Retinal pigment epithelial cell (primary cell): ENCODE measurements around the gene LRPAP1.

Experiments
- DNase-seq: peaks from one replicate; pipeline ENCODE4 v3.0.0-alpha.2; 2010; ENCODE audit warnings: low read depth
- H3K4me3 ChIP-seq: 2 replicates; pipeline ENCODE4 v1.5.1; 2011; ENCODE audit warnings: mild to moderate bottlenecking, low read length, control low read depth, moderate library complexity
- TF ChIP-seq, protein P1 (sequence below): conservative IDR thresholded peaks from 2 replicates; pipeline ENCODE4 v1.5.1; 2011; ENCODE audit warnings: low read depth, low read length, control low read depth, inconsistent platforms

LRPAP1 gene

DNA sequence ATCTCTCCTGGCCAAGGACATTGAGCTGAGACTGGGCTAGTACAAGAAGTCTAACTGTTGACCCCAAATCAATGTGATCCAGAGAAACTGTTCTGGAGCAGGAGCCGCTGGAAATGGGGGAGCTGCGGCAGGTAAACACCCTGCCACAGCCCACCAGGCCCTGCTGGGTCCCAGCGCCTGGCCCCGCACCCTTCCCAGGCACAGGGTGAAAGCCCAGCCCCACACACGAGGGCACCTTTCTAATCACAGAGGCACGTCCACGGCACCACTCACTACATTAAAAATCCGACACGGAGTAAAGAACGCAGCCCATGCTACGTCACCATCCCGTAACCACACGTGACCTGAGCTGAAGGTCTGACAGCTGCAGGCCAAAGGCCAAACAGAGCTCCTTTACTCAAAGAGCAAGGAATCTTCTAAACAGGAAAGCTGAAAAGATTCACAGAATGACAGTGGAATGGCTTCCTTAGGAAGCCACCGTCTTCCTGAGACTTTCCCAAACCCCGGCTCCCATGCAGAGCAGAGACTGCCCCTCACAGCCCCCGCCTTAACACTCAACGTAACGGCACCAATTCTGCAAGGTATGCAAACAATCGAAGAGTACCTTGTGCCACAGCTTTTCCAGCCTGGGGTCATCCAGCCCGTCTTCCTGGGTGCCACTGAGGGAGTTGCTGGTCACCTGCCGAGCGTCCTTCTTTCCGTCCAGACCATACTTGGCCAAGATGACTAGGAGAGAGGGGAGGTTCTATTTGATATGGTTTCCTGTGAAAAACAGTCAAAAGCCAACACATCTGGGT, 12.6 kb downstream of the LRPAP1 start:
- DNase-seq = no peak
- TF ChIP-seq, protein P1, sequence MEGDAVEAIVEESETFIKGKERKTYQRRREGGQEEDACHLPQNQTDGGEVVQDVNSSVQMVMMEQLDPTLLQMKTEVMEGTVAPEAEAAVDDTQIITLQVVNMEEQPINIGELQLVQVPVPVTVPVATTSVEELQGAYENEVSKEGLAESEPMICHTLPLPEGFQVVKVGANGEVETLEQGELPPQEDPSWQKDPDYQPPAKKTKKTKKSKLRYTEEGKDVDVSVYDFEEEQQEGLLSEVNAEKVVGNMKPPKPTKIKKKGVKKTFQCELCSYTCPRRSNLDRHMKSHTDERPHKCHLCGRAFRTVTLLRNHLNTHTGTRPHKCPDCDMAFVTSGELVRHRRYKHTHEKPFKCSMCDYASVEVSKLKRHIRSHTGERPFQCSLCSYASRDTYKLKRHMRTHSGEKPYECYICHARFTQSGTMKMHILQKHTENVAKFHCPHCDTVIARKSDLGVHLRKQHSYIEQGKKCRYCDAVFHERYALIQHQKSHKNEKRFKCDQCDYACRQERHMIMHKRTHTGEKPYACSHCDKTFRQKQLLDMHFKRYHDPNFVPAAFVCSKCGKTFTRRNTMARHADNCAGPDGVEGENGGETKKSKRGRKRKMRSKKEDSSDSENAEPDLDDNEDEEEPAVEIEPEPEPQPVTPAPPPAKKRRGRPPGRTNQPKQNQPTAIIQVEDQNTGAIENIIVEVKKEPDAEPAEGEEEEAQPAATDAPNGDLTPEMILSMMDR = no peak

DNA sequence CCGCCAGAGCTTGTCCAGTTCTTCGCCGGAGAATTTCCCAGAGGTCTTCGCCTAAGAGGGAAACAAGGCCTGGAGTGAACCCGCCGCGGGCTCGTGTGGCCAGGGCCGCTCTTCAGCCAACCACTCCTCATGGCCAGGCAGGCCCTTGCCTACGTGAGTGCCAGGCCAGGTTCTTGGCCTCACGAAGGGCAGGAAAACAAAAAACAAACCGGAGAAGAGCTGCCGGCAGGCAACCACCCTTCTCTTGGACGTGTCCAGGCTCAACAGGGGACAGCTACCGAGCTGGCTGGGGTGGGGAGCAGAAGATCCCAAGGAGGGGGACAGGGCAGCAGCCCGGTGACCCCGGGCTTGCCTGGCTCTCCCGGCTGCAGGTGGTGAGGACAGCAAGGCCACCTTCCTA, 13.3 kb downstream of the LRPAP1 start:
- TF ChIP-seq, protein P1 = no peak
- no peak for DNase-seq
- no peak overlapping the region for H3K4me3 ChIP-seq

More for the DNA sequence above, 12.6 kb downstream of the LRPAP1 start:
- no peak overlapping the region for H3K4me3 ChIP-seq

DNA sequence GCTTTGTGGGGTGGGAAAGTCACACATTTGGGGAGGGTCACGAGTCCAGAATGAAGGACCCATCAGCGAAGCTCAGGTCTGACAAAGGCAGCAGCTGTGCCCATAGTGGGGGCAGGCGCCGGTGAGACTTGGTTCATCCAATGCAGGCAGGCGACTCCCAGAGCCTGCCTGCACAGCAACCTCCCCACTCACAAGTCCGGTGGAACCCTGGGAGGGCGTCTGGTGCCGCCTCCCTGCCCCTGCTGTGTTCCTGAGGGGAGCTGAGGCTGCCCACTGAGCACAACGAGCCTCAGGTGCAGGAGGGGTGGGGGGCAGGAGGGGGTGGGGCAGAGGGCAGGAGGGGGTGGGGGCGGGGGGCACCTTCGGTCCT, 13.7 kb downstream of the LRPAP1 start:
- no peak overlapping the region for H3K4me3 ChIP-seq
- DNase-seq = no peak
- TF ChIP-seq, protein P1 = no peak

DNA sequence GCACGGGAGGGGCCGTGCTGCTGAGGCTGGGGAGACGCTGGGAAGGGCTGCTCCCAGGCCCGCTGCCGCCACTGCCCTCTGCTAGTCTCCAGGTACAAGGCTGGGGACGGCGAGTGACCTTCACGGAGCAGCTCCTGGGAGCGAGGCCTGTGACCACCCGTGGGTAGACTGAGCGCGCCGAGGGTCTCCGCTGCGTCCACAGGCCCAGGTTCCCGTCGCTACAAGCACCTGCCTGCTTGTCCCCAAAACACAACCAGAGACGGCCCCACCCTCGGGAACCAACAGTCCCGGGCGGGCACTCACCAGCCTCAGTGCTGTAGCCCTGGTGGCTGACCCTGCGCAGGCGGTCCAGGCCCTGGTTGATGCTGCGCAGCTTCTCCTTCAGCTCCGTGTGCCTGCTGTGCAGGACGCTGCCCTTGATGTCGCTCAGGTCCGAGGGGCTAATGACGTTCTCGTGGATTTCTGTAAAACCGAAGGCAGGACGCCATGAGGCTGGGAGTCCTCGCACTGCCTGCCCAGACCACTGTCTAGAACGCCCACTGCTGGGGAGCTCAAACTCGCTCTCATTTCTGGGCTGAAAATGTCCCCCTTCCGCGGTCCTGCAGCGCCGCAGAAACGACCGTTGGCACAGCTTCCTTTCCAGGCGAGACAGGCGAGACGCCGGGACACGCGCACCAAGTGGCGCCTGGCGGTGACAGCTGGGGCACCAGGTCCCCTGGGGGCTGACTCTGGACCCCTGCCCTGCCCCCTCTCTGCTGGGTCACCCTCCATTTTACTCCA, 14.3 kb downstream of the LRPAP1 start:
- no peak for DNase-seq
- TF ChIP-seq, protein P1 = no peak
- no peak overlapping the region for H3K4me3 ChIP-seq

DNA sequence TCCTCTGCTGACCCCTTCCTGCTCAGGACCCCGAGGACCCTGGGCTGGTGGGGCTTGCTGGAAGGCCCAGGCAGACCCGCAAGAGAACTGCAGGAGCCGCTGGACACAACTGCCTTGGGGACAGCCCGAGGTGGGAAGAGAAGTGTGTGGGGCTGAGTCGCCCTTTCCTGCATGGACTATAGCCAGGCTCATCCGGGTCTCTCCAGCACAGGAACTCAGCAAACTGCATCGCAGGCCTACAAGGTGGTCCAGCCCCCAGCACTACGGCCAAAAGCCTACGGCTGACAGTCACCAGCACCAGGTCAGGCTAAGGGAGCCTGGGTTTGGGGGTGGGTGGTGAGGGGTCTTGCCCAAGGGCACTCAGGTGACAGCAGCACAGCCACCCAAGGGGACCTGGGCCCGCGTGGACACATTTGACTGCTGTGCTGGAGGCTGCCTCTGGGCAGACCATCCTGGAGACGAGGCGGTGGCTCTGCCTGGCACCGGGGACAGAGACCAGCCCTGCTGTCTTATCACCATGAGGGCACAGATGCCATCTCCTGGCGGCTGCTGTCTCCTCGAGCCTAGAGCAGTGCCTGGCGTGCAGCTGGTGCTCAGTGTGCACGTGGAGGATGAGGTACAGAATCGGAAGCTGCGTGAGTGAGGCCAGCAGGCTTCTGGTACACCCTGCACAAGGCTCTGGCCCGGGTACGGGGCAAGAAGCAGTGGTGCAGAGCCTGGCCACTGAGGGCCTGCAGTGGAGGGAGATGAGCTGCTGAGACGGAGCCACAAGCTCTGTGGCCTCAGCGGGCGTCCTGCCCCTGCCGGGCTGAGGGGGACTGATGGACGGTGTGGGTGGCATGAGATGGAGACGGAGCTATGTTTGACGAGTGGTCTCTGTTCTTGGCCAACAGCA, 15.1 kb downstream of the LRPAP1 start:
- H3K4me3 ChIP-seq = no peak overlapping the region

DNA sequence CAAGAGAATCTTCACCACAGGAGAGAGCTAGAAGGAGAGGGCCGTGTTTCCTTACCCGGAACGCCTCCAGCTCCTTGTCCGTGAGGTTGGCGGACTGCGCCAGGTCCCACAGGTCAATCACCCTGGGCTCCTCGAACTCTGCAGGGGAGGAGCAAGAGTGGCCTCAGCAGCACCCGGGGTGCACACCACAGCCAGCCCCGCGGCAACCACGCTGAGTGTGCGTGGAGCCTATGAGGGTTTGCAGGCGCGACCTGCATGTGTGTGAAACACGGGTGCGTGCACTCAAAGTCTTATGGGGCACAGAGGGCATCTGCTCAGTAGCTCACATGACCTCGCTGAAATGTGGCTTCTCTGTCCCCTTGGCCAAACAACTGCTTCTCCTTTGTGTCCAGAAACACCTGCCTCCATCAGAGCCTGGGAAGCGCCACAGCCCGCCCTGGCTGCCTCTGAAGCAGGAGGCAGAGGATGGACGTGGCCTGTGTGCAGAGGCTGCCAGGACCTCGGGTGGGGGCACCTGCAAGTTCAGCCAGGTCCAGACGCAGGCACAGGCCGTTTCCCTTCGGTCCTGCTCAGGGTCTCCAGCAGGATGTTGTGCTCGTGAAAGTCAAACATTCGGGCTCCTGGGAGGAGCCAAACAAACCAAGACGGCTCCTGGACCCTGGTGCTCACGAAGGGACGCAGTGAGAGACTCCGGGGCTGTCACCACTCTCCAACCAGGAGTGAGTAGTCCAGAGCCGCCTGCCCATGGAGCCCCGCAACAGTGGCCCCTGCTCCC, 16.0 kb downstream of the LRPAP1 start:
- TF ChIP-seq, protein P1 = no peak

More for the DNA sequence above, 15.1 kb downstream of the LRPAP1 start:
- TF ChIP-seq, protein P1 = no peak
- no peak for DNase-seq

More for the DNA sequence above, 16.0 kb downstream of the LRPAP1 start:
- no peak for DNase-seq
- no peak overlapping the region for H3K4me3 ChIP-seq
